Skeletal muscle tissue (tissue), 4 donors: Measurements from ENCODE around the gene SHE. TPM values are rescaled to one million over a fixed set of nuclear protein-coding genes. Genes with fewer than 3 reads are reported as not detected.

Experiments used
- H3K27ac ChIP-seq: one replicate; pipeline ENCODE4 v1.7.0; 2013; ENCODE audit warnings: mild to moderate bottlenecking, low read depth, low read length, inconsistent platforms
- H3K27me3 ChIP-seq, 3 donors: one replicate each; pipeline ENCODE4 v1.7.0; 2013; ENCODE audit warnings: low read length in 3 of 3; ENCODE audit not compliant: control insufficient read depth in 3 of 3, insufficient read depth in 3 of 3
- H3K36me3 ChIP-seq, 3 donors: one replicate each; pipeline ENCODE4 v1.7.0; 2013; ENCODE audit warnings: low read length in 3 of 3; ENCODE audit not compliant: control insufficient read depth in 3 of 3, insufficient read depth in 3 of 3
- H3K4me1 ChIP-seq, 3 donors: one replicate each; pipeline ENCODE4 v1.7.0; 2013; ENCODE audit warnings: low read length in 3 of 3, mild to moderate bottlenecking in 3 of 3; ENCODE audit not compliant: control insufficient read depth in 3 of 3, insufficient read depth in 3 of 3
- H3K4me3 ChIP-seq, 3 donors: one replicate each; pipeline ENCODE4 v1.7.0; 2013; ENCODE audit warnings: low read length in 3 of 3
- H3K9ac ChIP-seq, 3 donors: one replicate each; pipeline ENCODE4 v1.7.0; 2013; ENCODE audit warnings: low read length in 3 of 3, mild to moderate bottlenecking in 3 of 3, moderate library complexity in 2 of 3, low read depth in 1 of 3
- H3K9me3 ChIP-seq, 3 donors: one replicate each; pipeline ENCODE4 v1.7.0; 2013; ENCODE audit warnings: low read length in 3 of 3; ENCODE audit not compliant: control insufficient read depth in 3 of 3
- total RNA-seq: library from RNA; depleted of rRNA; stranded (reverse); fragments of >200 nt; gene quantifications from one replicate; pipeline ENCODE4 v1.2.3, GENCODE V29; 2014
- donor health status: Osteomylitis.

Gene SHE
- total RNA-seq, 1 donor from 2014 or later: 8.4 TPM

DNA sequence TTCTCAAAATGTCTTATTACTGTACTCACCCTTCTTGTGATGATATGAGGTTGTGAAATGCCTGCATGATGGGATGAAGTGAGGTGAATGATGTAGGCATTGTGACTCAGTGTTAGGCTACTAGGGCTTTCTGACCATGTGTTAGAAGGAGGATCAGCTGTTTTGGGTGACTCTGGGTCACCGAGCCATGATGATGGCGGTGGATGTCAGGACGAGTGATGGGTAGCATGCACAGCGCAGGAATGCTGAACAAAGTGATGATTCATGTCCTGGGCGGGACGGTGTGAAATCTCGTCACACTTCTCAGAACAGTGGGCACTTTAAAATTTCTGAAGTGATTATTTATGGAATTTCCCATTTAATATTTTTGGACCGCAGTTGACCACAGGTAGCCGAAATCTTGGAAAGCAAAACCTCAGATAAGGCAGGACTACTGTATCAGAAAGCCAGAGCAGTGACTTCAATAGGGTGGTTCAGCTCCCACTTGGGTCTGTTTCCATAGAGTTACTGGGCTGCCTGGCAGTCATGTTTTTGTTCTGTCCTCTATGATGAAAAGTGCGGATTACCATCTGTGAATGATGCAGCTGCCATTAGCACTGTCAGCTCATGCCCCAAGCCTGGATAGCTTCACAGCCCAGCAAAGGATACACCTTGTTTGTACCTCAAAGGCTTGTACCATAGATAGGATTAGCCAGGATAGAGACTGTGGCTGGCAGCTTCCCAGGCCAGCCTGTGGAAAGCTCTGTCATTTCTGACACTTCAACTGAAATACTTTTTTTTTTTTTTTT, 70.4 kb downstream of the SHE start:
- H3K4me3 ChIP-seq: no peak overlapping the region
- peaks cover 42 to 54% (median 51%) of the 10 kb centered on the region in 3 donors for H3K4me1 ChIP-seq
- no peaks in the 10 kb centered on the region for H3K9me3 ChIP-seq
- no peak overlapping the region for H3K9ac ChIP-seq
- peaks cover 25 to 36% (median 26%) of the 10 kb centered on the region in 3 donors for H3K36me3 ChIP-seq
- no peaks in the 10 kb centered on the region for H3K27me3 ChIP-seq
- H3K27ac ChIP-seq: no peak overlapping the region

DNA sequence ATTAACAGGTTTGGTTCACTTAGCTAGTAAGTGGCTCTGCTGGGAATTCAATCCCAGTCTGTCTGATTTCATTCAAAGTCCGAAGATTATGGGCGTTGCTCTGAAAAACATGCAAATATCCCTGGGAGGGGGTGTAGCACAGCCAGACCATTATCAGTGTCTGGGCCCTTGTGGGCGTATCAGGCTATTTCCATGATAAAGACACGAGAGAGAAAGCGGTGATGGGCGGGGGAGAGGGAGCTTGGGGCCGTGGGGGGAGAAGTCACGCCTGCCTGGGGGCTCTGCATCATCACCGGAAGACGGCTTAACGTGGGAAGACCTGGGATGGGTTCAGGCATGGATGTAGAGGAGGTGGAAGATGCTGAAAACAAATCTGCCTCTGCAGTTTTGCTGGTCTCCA, 71.3 kb downstream of the SHE start:
- H3K9me3 ChIP-seq: no peaks in the 10 kb centered on the region
- H3K9ac ChIP-seq: no peak overlapping the region
- H3K4me3 ChIP-seq: no peak overlapping the region
- no peaks in the 10 kb centered on the region for H3K27me3 ChIP-seq
- H3K4me1 ChIP-seq: peaks cover 46 to 54% (median 53%) of the 10 kb centered on the region in 3 donors
- peaks cover 21 to 29% (median 21%) of the 10 kb centered on the region in 3 donors for H3K36me3 ChIP-seq
- peak overlapping the region; percentile 25 for H3K27ac ChIP-seq

DNA sequence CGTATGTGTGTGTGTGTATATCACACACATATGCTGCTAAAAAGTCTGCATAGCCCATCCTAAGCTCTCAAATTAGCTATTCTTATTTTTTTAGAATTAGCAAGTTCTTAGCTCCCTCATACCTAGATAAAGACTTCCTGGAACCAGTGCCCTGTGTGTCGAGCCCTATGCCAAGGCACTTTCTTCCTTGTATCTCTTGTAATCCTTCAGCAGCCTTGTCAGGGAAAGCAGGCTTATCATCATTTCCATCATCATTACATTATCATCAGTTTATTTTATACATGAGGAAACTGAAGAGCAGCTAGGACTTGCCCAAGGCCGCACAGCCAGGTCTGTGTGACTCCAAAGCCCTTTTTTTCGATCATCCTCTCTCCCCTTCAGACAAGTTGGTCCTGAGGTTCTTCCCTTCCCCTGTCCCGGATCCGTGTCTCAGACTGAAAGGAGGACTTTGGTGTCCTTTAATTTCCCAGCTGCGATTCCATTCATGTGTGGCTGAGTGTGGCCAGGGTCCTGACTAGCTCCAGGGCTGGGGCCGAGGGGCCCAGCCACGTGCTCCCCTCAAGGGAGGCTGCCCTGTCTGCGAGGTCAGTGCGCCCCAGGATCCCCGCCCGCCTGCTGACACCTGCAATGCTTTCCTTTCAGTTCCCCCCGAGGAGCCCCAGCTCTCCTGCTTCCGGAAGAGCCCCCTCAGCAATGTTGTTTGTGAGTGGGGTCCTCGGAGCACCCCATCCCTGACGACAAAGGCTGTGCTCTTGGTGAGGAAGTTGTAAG, 72.2 kb downstream of the SHE start:
- Histone ChIP-seq H3K9ac (peak overlapping the region in 1 of 3 donors; percentile 61), H3K4me1 (peaks cover 46 to 57% (median 53%) of the 10 kb centered on the region in 3 donors), H3K27me3 (no peaks in the 10 kb centered on the region), H3K36me3 (peaks cover 16 to 20% (median 16%) of the 10 kb centered on the region in 3 donors), H3K4me3 (no peak overlapping the region), H3K27ac (peak overlapping the region; percentile 25), H3K9me3 (no peaks in the 10 kb centered on the region)

Other genes starting within 250 kb of the SHE start
- 98.6 TPM for gene HAX1, start 229.8 kb downstream of the SHE start, total RNA-seq
- gene AQP10, start 181.3 kb downstream of the SHE start, total RNA-seq: not detected
- gene ATP8B2, start 176.9 kb downstream of the SHE start, total RNA-seq: 23.0 TPM
- gene IL6R, start 97.1 kb downstream of the SHE start, total RNA-seq: 5.2 TPM
- 1.0 TPM for gene TDRD10, start 193 bp downstream of the SHE start, total RNA-seq
- gene UBE2Q1, start 56.2 kb upstream of the SHE start, total RNA-seq: 15.1 TPM
- under 0.01 TPM for gene CHRNB2, start 65.4 kb upstream of the SHE start, total RNA-seq
- 32.4 TPM for gene ADAR, start 105.8 kb upstream of the SHE start, total RNA-seq